ENCODE measurements around the gene ACADSB. TPM values are rescaled to one million over a fixed set of nuclear protein-coding genes. Genes with fewer than 3 reads are reported as not detected.

The ACADSB gene
- total and polyA plus RNA-seq, 10 of the 15 experiments (the other 5 are each of a cell fraction or from before 2014, with no cell fraction given): 10.8 to 24.0 (median 15.0) TPM

- in situ Hi-C loops (cut with MboI): no loop called here
- peak overlapping the region; percentile 18 for H3K27ac ChIP-seq (ENCODE audit: control insufficient read depth, insufficient read depth)
- H4K20me1 ChIP-seq (ENCODE audit: control insufficient read depth, insufficient read depth): no peaks in the 10 kb centered on the region
- no peak for FAIRE-seq
- 0 out of 4 replicates have a peak, but pooled peaks cover 0 to 3% of the 10 kb centered on the region in 2 experiments for H3K36me3 ChIP-seq (ENCODE audit: control insufficient read depth in 2 of 2, insufficient read depth in 2 of 2, low read length in 1 of 2)
- RAD21 ChIA-PET (ENCODE audit: unreplicated experiment): interaction anchor here (0.8 to 2.1 kb wide), 6 partner anchors 9 to 40 kb away, joined by 3 to 21 read pairs (median 5); partner anchors contain the start of genes ACADSB, C10orf88 and IKZF5
- H3K9me3 ChIP-seq (replicated peaks; ENCODE audit: control insufficient read depth, insufficient read depth, low read length): no peaks in the 10 kb centered on the region
- intact Hi-C loops (cut with micrococcal nuclease; ENCODE audit: unreplicated experiment): no loop called here
- H3K4me1 ChIP-seq (ENCODE audit: control insufficient read depth, insufficient read depth, low read length): peaks cover 4% of the 10 kb centered on the region
- peak overlapping the region; percentile 63 for H3K9ac ChIP-seq (ENCODE audit: control insufficient read depth, insufficient read depth, low read length)
- DNase-seq (ENCODE audit: low read depth, low spot score): no peak
- WGBS (ENCODE audit: insufficient coverage, insufficient replicate concordance, low lambda C conversion rate, missing lambda C conversion rate): 9% methylated on average over 4 of the region's 4 CpGs
- H3K27me3 ChIP-seq (replicated peaks in 1 of 2; ENCODE audit: control insufficient read depth in 2 of 2, insufficient read depth in 2 of 2, low read length in 1 of 2): no peaks in the 10 kb centered on the region; a peak in 1 of 4 replicates
- peak overlapping the region; percentile 98 for H3K4me2 ChIP-seq (ENCODE audit: control insufficient read depth, insufficient read depth)
- BruUV-seq (replicated peaks): TSS peak; percentile 81
- peak overlapping the region; percentile 69 for H3K4me3 ChIP-seq
- CTCF ChIA-PET: interaction anchor here (0.7 to 4.9 kb wide), 13 partner anchors 10 to 59 kb away, joined by 3 to 38 read pairs (median 5); partner anchors contain the start of genes ACADSB and IKZF5
- ATAC-seq: peak; percentile 59
- POLR2A ChIA-PET: interaction anchor here (0.9 to 2.4 kb wide), 6 partner anchors 9 to 31 kb away, joined by 3 to 21 read pairs (median 3); partner anchors contain the start of genes ACADSB, C10orf88 and IKZF5
- peak overlapping the region; percentile 75 for H2AFZ ChIP-seq (ENCODE audit: control insufficient read depth, low read depth, low read length)
- no peaks in the 10 kb centered on the region for H3K79me2 ChIP-seq (ENCODE audit: control insufficient read depth, insufficient read depth, low read length)
- SMC1A ChIA-PET (ENCODE audit: uncharacterized antibody, unreplicated experiment): interaction anchor here (0.6 to 2.4 kb wide), 7 partner anchors 10 to 61 kb away, joined by 3 to 8 read pairs (median 4); partner anchors contain the start of gene C10orf88
- TF ChIP-seq ZNF217 (IDR thresholded peaks at IDR 0.05): no peak
- TF ChIP-seq ZBED1 (IDR thresholded peaks at IDR 0.05; ENCODE audit: borderline replicate concordance): no peak
- TF ChIP-seq MXI1 (IDR thresholded peaks at IDR 0.05; ENCODE audit: low read depth, low read length): no peak
- TF ChIP-seq HDAC2 (IDR thresholded peaks at IDR 0.05): no peak
- no peak for TF ChIP-seq EGR1 (IDR thresholded peaks at IDR 0.05; ENCODE audit: borderline replicate concordance in 1 of 2, low read depth in 2 of 2, low read length in 2 of 2)
- no peak for TF ChIP-seq ATF2 (IDR thresholded peaks at IDR 0.05; ENCODE audit: low read length)
- TF ChIP-seq ZBTB11 (CRISPR knock-in tag; IDR thresholded peaks at IDR 0.05): no peak
- TF ChIP-seq TARDBP (IDR thresholded peaks at IDR 0.05; ENCODE audit: borderline replicate concordance): no peak
- TF ChIP-seq RAD21 (IDR thresholded peaks at IDR 0.05; ENCODE audit: insufficient read depth, low read depth, low read length): peak; percentile 34
- TF ChIP-seq DPF2 (IDR thresholded peaks at IDR 0.05): no peak
- no peak for TF ChIP-seq MYB (IDR thresholded peaks at IDR 0.05; ENCODE audit: borderline replicate concordance, low read depth, low read length)
- no peak for TF ChIP-seq ATF7 (IDR thresholded peaks at IDR 0.05; ENCODE audit: low read depth)
- TF ChIP-seq, protein P1, sequence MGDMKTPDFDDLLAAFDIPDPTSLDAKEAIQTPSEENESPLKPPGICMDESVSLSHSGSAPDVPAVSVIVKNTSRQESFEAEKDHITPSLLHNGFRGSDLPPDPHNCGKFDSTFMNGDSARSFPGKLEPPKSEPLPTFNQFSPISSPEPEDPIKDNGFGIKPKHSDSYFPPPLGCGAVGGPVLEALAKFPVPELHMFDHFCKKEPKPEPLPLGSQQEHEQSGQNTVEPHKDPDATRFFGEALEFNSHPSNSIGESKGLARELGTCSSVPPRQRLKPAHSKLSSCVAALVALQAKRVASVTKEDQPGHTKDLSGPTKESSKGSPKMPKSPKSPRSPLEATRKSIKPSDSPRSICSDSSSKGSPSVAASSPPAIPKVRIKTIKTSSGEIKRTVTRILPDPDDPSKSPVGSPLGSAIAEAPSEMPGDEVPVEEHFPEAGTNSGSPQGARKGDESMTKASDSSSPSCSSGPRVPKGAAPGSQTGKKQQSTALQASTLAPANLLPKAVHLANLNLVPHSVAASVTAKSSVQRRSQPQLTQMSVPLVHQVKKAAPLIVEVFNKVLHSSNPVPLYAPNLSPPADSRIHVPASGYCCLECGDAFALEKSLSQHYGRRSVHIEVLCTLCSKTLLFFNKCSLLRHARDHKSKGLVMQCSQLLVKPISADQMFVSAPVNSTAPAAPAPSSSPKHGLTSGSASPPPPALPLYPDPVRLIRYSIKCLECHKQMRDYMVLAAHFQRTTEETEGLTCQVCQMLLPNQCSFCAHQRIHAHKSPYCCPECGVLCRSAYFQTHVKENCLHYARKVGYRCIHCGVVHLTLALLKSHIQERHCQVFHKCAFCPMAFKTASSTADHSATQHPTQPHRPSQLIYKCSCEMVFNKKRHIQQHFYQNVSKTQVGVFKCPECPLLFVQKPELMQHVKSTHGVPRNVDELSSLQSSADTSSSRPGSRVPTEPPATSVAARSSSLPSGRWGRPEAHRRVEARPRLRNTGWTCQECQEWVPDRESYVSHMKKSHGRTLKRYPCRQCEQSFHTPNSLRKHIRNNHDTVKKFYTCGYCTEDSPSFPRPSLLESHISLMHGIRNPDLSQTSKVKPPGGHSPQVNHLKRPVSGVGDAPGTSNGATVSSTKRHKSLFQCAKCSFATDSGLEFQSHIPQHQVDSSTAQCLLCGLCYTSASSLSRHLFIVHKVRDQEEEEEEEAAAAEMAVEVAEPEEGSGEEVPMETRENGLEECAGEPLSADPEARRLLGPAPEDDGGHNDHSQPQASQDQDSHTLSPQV (IDR thresholded peaks at IDR 0.05): no peak
- TF ChIP-seq YY1 (IDR thresholded peaks at IDR 0.05; ENCODE audit: low read depth, low read length): no peak
- no peak for TF ChIP-seq NRF1 (conservative IDR thresholded peaks at IDR 0.05; ENCODE audit: low read depth, low read length)
- TF ChIP-seq CEBPB (IDR thresholded peaks at IDR 0.05; ENCODE audit: borderline replicate concordance in 1 of 2, low read depth in 2 of 2, low read length in 2 of 2): no peak
Measured at GRCh38 chr10:122981066-122981464, 27.7 kb upstream of the ACADSB start.
